ENCODE data around the gene SLC9A9.

DNA sequence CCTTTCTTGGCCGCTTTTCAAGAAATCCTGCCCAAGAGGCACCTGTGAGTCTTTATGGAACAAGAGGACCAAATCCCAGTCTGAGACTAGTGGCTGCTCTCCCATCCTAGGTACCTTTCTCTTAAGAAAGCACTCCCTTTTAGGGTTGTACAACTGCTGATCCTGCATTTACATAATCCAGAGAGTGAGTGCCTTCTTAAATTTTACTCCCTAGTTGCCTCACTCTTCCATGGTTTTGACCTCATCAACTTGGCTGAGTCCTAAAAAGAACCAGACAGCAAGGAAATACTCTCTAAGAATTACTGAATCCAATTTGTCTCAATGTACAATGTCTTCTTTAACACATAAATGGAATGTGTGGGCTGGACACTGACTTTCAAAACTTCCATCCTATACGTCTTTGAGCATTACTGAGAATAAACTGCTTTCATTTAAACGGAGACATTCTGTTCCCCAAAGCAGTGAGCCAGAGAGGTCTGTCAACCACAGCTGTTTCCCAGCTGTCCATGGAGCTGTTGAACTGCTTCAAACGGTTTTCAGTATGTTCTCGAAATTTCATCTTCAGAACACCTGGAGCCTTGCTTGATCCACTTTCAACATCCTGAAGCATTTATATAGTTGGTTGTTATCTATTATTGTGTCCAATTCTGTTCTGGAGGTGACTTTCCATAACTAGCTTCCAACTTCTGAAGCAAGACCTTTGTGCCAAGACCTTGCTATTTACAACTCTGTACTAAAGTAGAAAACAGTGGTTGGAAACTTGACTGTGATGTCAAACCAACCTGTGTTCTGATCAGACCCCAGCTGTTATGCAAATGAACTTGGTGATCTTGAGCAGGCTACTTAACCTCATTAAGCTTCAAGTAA is 179.1 kb downstream of the SLC9A9 start:
- TF ChIP-seq RAD21 (IDR thresholded peaks at IDR 0.05; ENCODE audit: insufficient read depth, low read depth, low read length) = no peak
- TF ChIP-seq LARP7 (IDR thresholded peaks at IDR 0.05) = no peak
- TF ChIP-seq RFX5 (IDR thresholded peaks at IDR 0.05; ENCODE audit: low read depth, low read length) = no peak
- no peak for TF ChIP-seq TCF7 (IDR thresholded peaks at IDR 0.05; ENCODE audit: borderline replicate concordance)
